ENCODE results near the gene ADK. TPM values are rescaled to one million over a fixed set of nuclear protein-coding genes. Genes with fewer than 3 reads are reported as not detected.
"Not testable (repeated sequence)": the region's sequence is repeated elsewhere in the genome, so short reads cannot be mapped to it uniquely, and the experiment has no call there.

ADK gene
- total RNA-seq, 4 donors from 2014 or later: 15.3 to 23.3 (median 20.8) TPM

- Histone ChIP-seq H3K4me1 (peaks cover 0 to 7% (median 0%) of the 10 kb centered on the region in 3 donors), H3K36me3 (peaks cover 0 to 4% of the 10 kb centered on the region in 2 donors), H3K9me3 (peaks cover 0 to 6% (median 0%) of the 10 kb centered on the region in 3 donors), H3K27ac (no peak overlapping the region), H3K27me3 (no peaks in the 10 kb centered on the region), H3K4me3 (no peak overlapping the region)
- 90 to 91% methylated on average over 2 of the region's 2 CpGs for WGBS, 2 donors (ENCODE audit: low coverage in 1 of 2)
- ATAC-seq: no peak
- TF ChIP-seq POLR2AphosphoS5 (IDR thresholded peaks at IDR 0.05): no peak
Observed at GRCh38 chr10:74485283-74485682, 334.3 kb downstream of the ADK start.

- 68 to 73% methylated on average over 1 of the region's 1 CpG for WGBS, 2 donors (ENCODE audit: low coverage in 1 of 2)
- TF ChIP-seq EP300 (IDR thresholded peaks at IDR 0.05): no peak
- TF ChIP-seq POLR2AphosphoS5 (IDR thresholded peaks at IDR 0.05): no peak
- TF ChIP-seq, protein P1, sequence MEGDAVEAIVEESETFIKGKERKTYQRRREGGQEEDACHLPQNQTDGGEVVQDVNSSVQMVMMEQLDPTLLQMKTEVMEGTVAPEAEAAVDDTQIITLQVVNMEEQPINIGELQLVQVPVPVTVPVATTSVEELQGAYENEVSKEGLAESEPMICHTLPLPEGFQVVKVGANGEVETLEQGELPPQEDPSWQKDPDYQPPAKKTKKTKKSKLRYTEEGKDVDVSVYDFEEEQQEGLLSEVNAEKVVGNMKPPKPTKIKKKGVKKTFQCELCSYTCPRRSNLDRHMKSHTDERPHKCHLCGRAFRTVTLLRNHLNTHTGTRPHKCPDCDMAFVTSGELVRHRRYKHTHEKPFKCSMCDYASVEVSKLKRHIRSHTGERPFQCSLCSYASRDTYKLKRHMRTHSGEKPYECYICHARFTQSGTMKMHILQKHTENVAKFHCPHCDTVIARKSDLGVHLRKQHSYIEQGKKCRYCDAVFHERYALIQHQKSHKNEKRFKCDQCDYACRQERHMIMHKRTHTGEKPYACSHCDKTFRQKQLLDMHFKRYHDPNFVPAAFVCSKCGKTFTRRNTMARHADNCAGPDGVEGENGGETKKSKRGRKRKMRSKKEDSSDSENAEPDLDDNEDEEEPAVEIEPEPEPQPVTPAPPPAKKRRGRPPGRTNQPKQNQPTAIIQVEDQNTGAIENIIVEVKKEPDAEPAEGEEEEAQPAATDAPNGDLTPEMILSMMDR (IDR thresholded peaks at IDR 0.05): no peak
- TF ChIP-seq POLR2A (IDR thresholded peaks at IDR 0.05): no peak
- no peaks in the 10 kb centered on the region for H3K27me3 ChIP-seq
- peaks cover 0 to 7% (median 0%) of the 10 kb centered on the region in 3 donors for H3K4me1 ChIP-seq
- no peak overlapping the region for H3K27ac ChIP-seq
- ATAC-seq: no peak
- peaks cover 0 to 6% (median 0%) of the 10 kb centered on the region in 3 donors for H3K9me3 ChIP-seq
- peaks cover 0 to 4% of the 10 kb centered on the region in 2 donors for H3K36me3 ChIP-seq
- H3K4me3 ChIP-seq: no peak overlapping the region
Observed at GRCh38 chr10:74486659-74487058, 335.6 kb downstream of the ADK start.

DNA sequence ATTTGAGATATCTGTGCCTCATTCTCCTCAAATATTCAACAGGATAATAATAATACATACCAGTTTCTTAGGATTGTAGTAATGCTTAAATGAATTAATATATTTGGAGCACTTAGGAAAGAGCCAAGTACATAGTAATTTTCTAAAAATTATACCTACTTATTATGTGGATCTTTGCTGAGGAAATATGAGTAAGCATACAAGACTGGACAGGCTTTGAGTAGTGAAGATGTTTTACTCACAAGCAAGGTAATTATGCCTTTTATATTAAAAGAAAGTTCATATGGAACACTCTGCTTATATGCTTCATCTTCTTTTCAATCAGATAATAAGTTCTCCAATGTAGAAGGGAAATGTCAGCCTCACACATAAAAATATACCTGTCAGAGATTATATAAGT, 337.9 kb downstream of the ADK start:
- H3K27ac ChIP-seq: no peak overlapping the region
- TF ChIP-seq POLR2A (IDR thresholded peaks at IDR 0.05) (no peak), POLR2AphosphoS5 (IDR thresholded peaks at IDR 0.05) (no peak)
- H3K4me3 ChIP-seq: no peak overlapping the region
- no peak for ATAC-seq
- no peaks in the 10 kb centered on the region for H3K27me3 ChIP-seq
- no peaks in the 10 kb centered on the region for H3K36me3 ChIP-seq
- no peaks in the 10 kb centered on the region for H3K9me3 ChIP-seq
- peaks cover 0 to 7% (median 0%) of the 10 kb centered on the region in 3 donors for H3K4me1 ChIP-seq

DNA sequence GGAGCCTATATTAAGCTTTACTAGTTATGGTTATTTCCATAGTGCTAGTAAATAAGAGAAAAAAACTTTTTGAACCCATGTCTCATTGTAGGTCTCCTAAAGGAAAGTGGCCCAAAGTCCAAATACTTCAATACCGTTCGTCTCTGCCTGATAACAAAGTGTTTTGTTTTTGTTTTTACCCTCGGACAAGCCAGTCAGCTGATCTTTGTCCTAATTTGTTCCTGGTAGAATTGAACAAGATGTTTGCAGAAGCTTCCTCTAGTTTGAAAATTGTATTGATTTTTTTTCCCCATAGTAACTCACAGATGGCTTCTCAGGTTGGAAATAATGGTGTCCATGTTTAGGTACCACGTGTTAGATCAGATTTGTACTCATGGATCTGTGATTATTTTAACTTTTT, 339.5 kb downstream of the ADK start:
- TF ChIP-seq POLR2AphosphoS5 (IDR thresholded peaks at IDR 0.05): no peak
- no peak for TF ChIP-seq POLR2A (IDR thresholded peaks at IDR 0.05)
- no peak for TF ChIP-seq EP300 (IDR thresholded peaks at IDR 0.05)
- TF ChIP-seq, protein P1 (IDR thresholded peaks at IDR 0.05): no peak
- H3K4me3 ChIP-seq: no peak overlapping the region
- no peaks in the 10 kb centered on the region for H3K36me3 ChIP-seq
- H3K27me3 ChIP-seq: no peaks in the 10 kb centered on the region
- no peaks in the 10 kb centered on the region for H3K9me3 ChIP-seq
- WGBS, 2 donors (ENCODE audit: low coverage in 1 of 2): 72 to 92% methylated on average over 4 of the region's 4 CpGs
- H3K4me1 ChIP-seq: peaks cover 0 to 7% (median 0%) of the 10 kb centered on the region in 3 donors
- no peak overlapping the region for H3K27ac ChIP-seq
- ATAC-seq: no peak

DNA sequence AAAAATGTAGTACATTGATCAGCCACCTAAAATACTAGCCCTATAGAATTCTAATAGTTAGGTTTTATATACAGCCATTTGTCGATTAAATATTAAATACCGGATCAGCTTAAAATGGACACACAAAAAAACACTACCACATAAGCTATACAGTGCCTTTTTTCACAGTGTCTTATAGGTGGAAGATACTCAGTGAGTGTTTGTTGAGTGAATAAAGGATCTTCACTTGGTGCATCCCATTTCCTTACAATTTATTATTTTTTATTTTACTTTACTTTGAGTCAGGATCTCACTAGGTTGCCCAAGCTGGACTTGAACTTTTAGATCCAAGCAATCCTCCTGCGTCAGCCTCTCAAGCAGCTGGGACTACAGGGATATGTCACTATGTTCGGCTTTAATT, 340.0 kb downstream of the ADK start:
- Histone ChIP-seq H3K27me3 (no peaks in the 10 kb centered on the region), H3K27ac (no peak overlapping the region), H3K9me3 (no peaks in the 10 kb centered on the region), H3K36me3 (no peaks in the 10 kb centered on the region), H3K4me1 (peaks cover 0 to 7% (median 0%) of the 10 kb centered on the region in 3 donors), H3K4me3 (no peak overlapping the region)
- TF ChIP-seq EP300 (IDR thresholded peaks at IDR 0.05) (no peak), POLR2AphosphoS5 (IDR thresholded peaks at IDR 0.05) (no peak), POLR2A (IDR thresholded peaks at IDR 0.05) (no peak)
- TF ChIP-seq, protein P1 (IDR thresholded peaks at IDR 0.05): no peak
- WGBS, 2 donors (ENCODE audit: low coverage in 1 of 2): 98 to 100% methylated on average over 4 of the region's 4 CpGs
- ATAC-seq: no peak

DNA sequence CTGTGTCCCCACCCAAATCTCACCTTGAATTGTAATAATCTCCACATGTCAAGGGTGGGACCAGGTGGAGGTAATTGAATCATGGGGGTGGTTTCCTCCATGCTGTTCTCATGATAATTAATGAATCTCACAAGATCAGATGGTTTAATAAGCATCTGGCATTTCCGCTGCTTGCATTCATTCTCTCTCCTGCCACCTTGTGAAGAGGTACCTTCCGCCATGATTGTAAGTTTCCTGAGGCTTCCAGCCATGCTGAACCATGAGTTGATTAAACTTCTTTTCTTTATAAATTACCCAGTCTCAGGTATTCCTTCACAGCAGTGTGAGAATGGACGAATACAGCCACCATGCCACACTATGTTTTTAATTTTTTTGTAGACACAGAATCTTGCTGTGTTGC, 345.3 kb downstream of the ADK start:
- WGBS, 2 donors (ENCODE audit: low coverage in 1 of 2): 93 to 95% methylated on average over 3 of the region's 3 CpGs

DNA sequence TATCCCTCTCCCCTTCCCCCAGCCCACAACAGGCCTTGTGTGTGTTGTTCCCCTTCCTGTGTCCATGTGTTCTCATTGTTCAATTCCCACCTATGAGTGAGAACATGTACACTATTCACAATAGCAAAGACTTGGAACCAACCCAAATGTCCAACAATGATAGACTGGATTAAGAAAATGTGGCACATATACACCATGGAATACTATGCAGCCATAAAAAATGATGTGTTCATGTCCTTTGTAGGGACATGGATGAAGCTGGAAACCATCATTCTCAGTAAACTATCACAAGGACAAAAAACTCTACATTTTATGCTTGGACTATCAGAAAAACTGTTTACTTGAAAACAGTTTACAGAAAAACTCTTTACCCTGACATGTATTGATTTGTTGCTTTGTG, 347.6 kb downstream of the ADK start:
- H3K27ac ChIP-seq, H3K27me3 ChIP-seq, H3K4me3 ChIP-seq, ATAC-seq, H3K36me3 ChIP-seq, H3K9me3 ChIP-seq: not testable (repeated sequence)
- H3K4me1 ChIP-seq: peaks cover 0 to 16% (median 9%) of the 10 kb centered on the region in 3 donors

More for the DNA sequence above, 345.3 kb downstream of the ADK start:
- H3K27ac ChIP-seq, H3K4me3 ChIP-seq, H3K9me3 ChIP-seq, H3K27me3 ChIP-seq, ATAC-seq, H3K36me3 ChIP-seq: not testable (repeated sequence)
- peaks cover 0 to 15% (median 9%) of the 10 kb centered on the region in 3 donors for H3K4me1 ChIP-seq

All from gastroesophageal sphincter (tissue), 4 donors.